Mammary epithelial cell (primary cell): ENCODE measurements around the gene LBH.

ENCODE experiments used
- CTCF ChIP-seq, 2 donors: IDR thresholded peaks in 1 of 2; conservative IDR thresholded peaks in 1 of 2; 2 replicates each; pipeline ENCODE4 v1.5.1; 2011 to 2012; ENCODE audit warnings: inconsistent platforms in 2 of 2, low read length in 2 of 2, mild to moderate bottlenecking in 2 of 2, control low read depth in 1 of 2, low read depth in 1 of 2; ENCODE audit not compliant: insufficient read depth in 1 of 2; ENCODE audit errors: extremely low read depth in 1 of 2
- EZH2 ChIP-seq: IDR thresholded peaks from 2 replicates; pipeline ENCODE4 v1.6.1; 2012; ENCODE audit warnings: low read length, inconsistent platforms, borderline replicate concordance

GRCh38 chr2:30218814-30219213 is 12.5 kb upstream of the LBH start:
- TF ChIP-seq EZH2: no peak
- TF ChIP-seq CTCF (conservative IDR thresholded peaks at IDR 0.05 in 1 of 2, IDR thresholded peaks at IDR 0.05 in 1 of 2; ENCODE audit: extremely low read depth in 1 of 2, insufficient read depth in 1 of 2, low read depth in 1 of 2, low read length in 2 of 2): no peak
